ENCODE measurements around the gene DHX15. TPM values are rescaled to one million over a fixed set of nuclear protein-coding genes. Genes with fewer than 3 reads are reported as not detected.

Gene DHX15
- total RNA-seq, 1 experiment from 2014 or later = 229 TPM

GRCh38 chr4:24551492-24552289, 32.7 kb downstream of the DHX15 start:
- H3K27ac ChIP-seq (ENCODE audit: low read length) = no peak overlapping the region
- no peak overlapping the region for H3K9ac ChIP-seq (ENCODE audit: low read length)
- peaks cover 6% of the 10 kb centered on the region; the same call in 1 of the 2 replicates for H3K4me1 ChIP-seq (ENCODE audit: insufficient read depth, low read length)
- TF ChIP-seq EZH2 (IDR thresholded peaks at IDR 0.05; ENCODE audit: low read length, unreplicated experiment) (no peak), EZH2phosphoT487 (IDR thresholded peaks at IDR 0.05; ENCODE audit: borderline replicate concordance, low read length) (no peak), CTCF (conservative IDR thresholded peaks at IDR 0.05; ENCODE audit: low read depth, low read length) (peak; percentile 63)
- H2AFZ ChIP-seq (ENCODE audit: low read length) = no peak overlapping the region
- CTCF ChIA-PET = interaction anchor here (0.5 to 1.0 kb wide), 5 partner anchors 14 to 814 kb away, joined by 3 read pairs; no protein-coding TSS in a partner anchor
- H3K27me3 ChIP-seq (ENCODE audit: low read length) = no peaks in the 10 kb centered on the region
- ATAC-seq = no peak
- no peak for DNase-seq
- H3K9me3 ChIP-seq (ENCODE audit: low read length) = no peaks in the 10 kb centered on the region
- POLR2A ChIA-PET (ENCODE audit: unreplicated experiment) = interaction anchor here (0.5 to 0.7 kb wide), 3 partner anchors 33 to 369 kb away, joined by 5 to 6 read pairs (median 5); partner anchors contain the start of gene DHX15
- H3K36me3 ChIP-seq (ENCODE audit: low read depth, low read length) = peaks cover 55% of the 10 kb centered on the region
- intact Hi-C loops (cut with micrococcal nuclease) = no loop called here
- H3K4me2 ChIP-seq (ENCODE audit: low read length) = no peak overlapping the region
- H3K9me2 ChIP-seq (replicated peaks; ENCODE audit: low read length) = no peaks in the 10 kb centered on the region
- peaks cover 72% of the 10 kb centered on the region for H4K20me1 ChIP-seq (ENCODE audit: low read length)
- peaks cover 93% of the 10 kb centered on the region for H3K79me2 ChIP-seq (ENCODE audit: low read length)
- BruUV-seq (replicated peaks) = no TSS peak
- no peak overlapping the region for H3K4me3 ChIP-seq (ENCODE audit: low read length)
- H3F3A ChIP-seq (ENCODE audit: low read length, unreplicated experiment) = peaks cover 5% of the 10 kb centered on the region

- H3K27ac ChIP-seq (ENCODE audit: low read length) = no peak overlapping the region
- H3F3A ChIP-seq (ENCODE audit: low read length, unreplicated experiment) = peaks cover 3% of the 10 kb centered on the region
- no peaks in the 10 kb centered on the region for H3K27me3 ChIP-seq (ENCODE audit: low read length)
- no TSS peak for BruUV-seq (replicated peaks)
- H3K4me1 ChIP-seq (ENCODE audit: insufficient read depth, low read length) = peaks cover 6% of the 10 kb centered on the region; the same call in 1 of the 2 replicates
- H4K20me1 ChIP-seq (ENCODE audit: low read length) = peaks cover 69% of the 10 kb centered on the region
- no peak overlapping the region for H3K4me2 ChIP-seq (ENCODE audit: low read length)
- CTCF ChIA-PET = no interaction called here
- H3K4me3 ChIP-seq (ENCODE audit: low read length) = no peak overlapping the region
- H3K36me3 ChIP-seq (ENCODE audit: low read depth, low read length) = peaks cover 46% of the 10 kb centered on the region
- DNase-seq (no peak), ATAC-seq (no peak)
- no peaks in the 10 kb centered on the region for H3K9me3 ChIP-seq (ENCODE audit: low read length)
- peaks cover 93% of the 10 kb centered on the region for H3K79me2 ChIP-seq (ENCODE audit: low read length)
- no peak overlapping the region for H3K9ac ChIP-seq (ENCODE audit: low read length)
- no peaks in the 10 kb centered on the region for H3K9me2 ChIP-seq (replicated peaks; ENCODE audit: low read length)
- POLR2A ChIA-PET (ENCODE audit: unreplicated experiment) = interaction anchor here (0.6 kb wide), 1 partner anchor 58 kb away, joined by 3 read pairs; no protein-coding TSS in a partner anchor
- intact Hi-C loops (cut with micrococcal nuclease) = no loop called here
- no peak overlapping the region for H2AFZ ChIP-seq (ENCODE audit: low read length)
- TF ChIP-seq EZH2 (IDR thresholded peaks at IDR 0.05; ENCODE audit: low read length, unreplicated experiment) (no peak), EZH2phosphoT487 (IDR thresholded peaks at IDR 0.05; ENCODE audit: borderline replicate concordance, low read length) (no peak), CTCF (conservative IDR thresholded peaks at IDR 0.05; ENCODE audit: low read depth, low read length) (no peak)
These were observed 33.7 kb downstream of the DHX15 start for GRCh38 chr4:24550441-24551175.

Measured in PC-3 (cell line).